Caki2 (cell line): ENCODE results near the gene RUSF1. TPM values are rescaled to one million over a fixed set of nuclear protein-coding genes. Genes with fewer than 3 reads are reported as not detected.
A peak's percentile ranks its signal among the peaks of the same experiment; 100 is the strongest.
"Not testable (repeated sequence)": the region's sequence is repeated elsewhere in the genome, so short reads cannot be mapped to it uniquely, and the experiment has no call there.

Experiments
- DNase-seq: peaks from one replicate; pipeline ENCODE4 v3.0.0-alpha.2; 2015; ENCODE audit warnings: low read depth
- in situ Hi-C: cut with HindIII; loops from 2 replicates; pipeline ENCODE4 v1.10.0; 2016; ENCODE audit warnings: low sequenced_read_pairs, low pct_unique_long_range_greater_than_20kb, mixed read lengths
- total RNA-seq: library from RNA; depleted of rRNA; stranded (reverse); fragments of >200 nt; shearing (Covaris generic); gene quantifications from 2 replicates; pipeline ENCODE4 v1.2.3, GENCODE V29; 2014; ENCODE audit warnings: low replicate concordance

RUSF1 gene
- total RNA-seq, 1 experiment from 2014 or later, result 69.2 TPM

GRCh38 chr16:31491778-31492418 is 16.3 kb downstream of the RUSF1 start:
- DNase-seq, result no peak
- in situ Hi-C loops, result no loop called here

GRCh38 chr16:31489616-31490584 is 18.3 kb downstream of the RUSF1 start:
- DNase-seq, result no peak
- in situ Hi-C loops, result no loop called here

- in situ Hi-C loops, result no loop called here
Measured at GRCh38 chr16:31489298-31489564, 19.0 kb downstream of the RUSF1 start.

GRCh38 chr16:31488468-31489297 is 19.5 kb downstream of the RUSF1 start:
- DNase-seq, result no peak
- in situ Hi-C loops, result no loop called here

More at GRCh38 chr16:31489298-31489564, 19.0 kb downstream of the RUSF1 start:
- DNase-seq, result no peak

- in situ Hi-C loops, result no loop called here
- peak; percentile 57 for DNase-seq
Measured at GRCh38 chr16:31487720-31488467, 20.3 kb downstream of the RUSF1 start.

- no peak for DNase-seq
- in situ Hi-C loops, result no loop called here
Measured at GRCh38 chr16:31487071-31487719, 21.0 kb downstream of the RUSF1 start.

GRCh38 chr16:31486045-31486444 is 22.1 kb downstream of the RUSF1 start:
- in situ Hi-C loops, result no loop called here
- no peak for DNase-seq

GRCh38 chr16:31485571-31485970 is 22.6 kb downstream of the RUSF1 start:
- in situ Hi-C loops, result no loop called here

GRCh38 chr16:31484491-31485171 is 23.6 kb downstream of the RUSF1 start:
- DNase-seq, result peak; percentile 24
- in situ Hi-C loops, result no loop called here

More at GRCh38 chr16:31485571-31485970, 22.6 kb downstream of the RUSF1 start:
- DNase-seq, result no peak

GRCh38 chr16:31484048-31484447 is 24.1 kb downstream of the RUSF1 start:
- in situ Hi-C loops, DNase-seq: not testable (repeated sequence)

- in situ Hi-C loops, result no loop called here
- DNase-seq, result no peak
Measured at GRCh38 chr16:31483081-31483480, 25.1 kb downstream of the RUSF1 start, which contains the start of gene SLC5A2. Gene SLC5A2 (plus strand): TSS chr16:31483123. CDS start chr16:31483137, 14 bp downstream.

- in situ Hi-C loops, result no loop called here
Measured at GRCh38 chr16:31480851-31481536, 27.2 kb downstream of the RUSF1 start.

GRCh38 chr16:31479751-31480150 is 28.4 kb downstream of the RUSF1 start:
- DNase-seq, result no peak
- in situ Hi-C loops, result no loop called here

More at GRCh38 chr16:31480851-31481536, 27.2 kb downstream of the RUSF1 start:
- DNase-seq, result no peak

GRCh38 chr16:31478956-31479355 is 29.2 kb downstream of the RUSF1 start:
- in situ Hi-C loops, result no loop called here
- no peak for DNase-seq

GRCh38 chr16:31477220-31478216 is 30.7 kb downstream of the RUSF1 start:
- peak; percentile 76 for DNase-seq
- in situ Hi-C loops, result no loop called here
